GM18526 (cell line): Measurements from ENCODE around the gene LHCGR.

Experiments used
- POLR2A ChIP-seq: IDR thresholded peaks from 3 replicates; pipeline ENCODE4 v1.6.1; 2011; ENCODE audit not compliant: insufficient read length; ENCODE audit errors: extremely low read depth

Gene LHCGR

GRCh38 chr2:48693645-48694044 is 61.9 kb downstream of the LHCGR start:
- TF ChIP-seq POLR2A: no peak

DNA sequence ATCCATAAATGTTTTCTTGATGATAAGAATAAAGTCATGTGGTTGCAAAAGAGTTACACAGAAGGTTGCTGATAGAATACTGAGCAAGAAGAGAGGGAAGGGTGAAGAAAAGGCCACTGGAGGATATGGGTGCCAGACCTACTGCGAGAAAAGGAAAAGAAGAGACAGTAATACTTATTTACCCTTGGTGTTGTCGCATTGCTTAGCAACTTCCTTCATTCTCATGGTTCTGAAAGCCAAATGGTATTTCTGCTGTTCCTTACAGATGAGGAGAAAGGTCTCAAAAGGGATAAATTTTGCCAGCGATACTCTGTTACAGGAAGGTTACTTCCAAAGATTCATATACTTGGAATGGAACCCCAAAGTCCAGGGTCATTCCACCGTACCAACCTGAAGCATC is 62.5 kb downstream of the LHCGR start:
- TF ChIP-seq POLR2A: no peak

GRCh38 chr2:48691935-48692691 is 63.4 kb downstream of the LHCGR start:
- no peak for TF ChIP-seq POLR2A

DNA sequence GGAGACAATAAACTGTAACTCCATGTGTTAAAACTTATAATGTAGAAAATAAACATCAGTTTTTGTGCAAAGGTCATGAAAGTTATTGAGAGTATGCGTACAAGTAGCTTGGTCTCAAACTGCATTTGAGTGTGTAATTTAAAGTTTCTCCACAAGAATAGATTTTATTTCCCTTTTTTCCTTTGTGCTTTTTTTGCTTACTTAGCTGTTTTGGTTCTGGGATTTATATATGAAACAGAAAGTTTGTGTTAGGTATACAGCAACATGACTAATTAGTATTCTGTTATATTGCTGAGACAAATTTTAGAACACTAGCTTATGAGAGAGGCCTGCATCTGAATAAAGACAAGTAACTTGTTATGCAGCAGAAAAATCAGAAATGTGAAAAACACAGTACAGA is 70.4 kb downstream of the LHCGR start:
- no peak for TF ChIP-seq POLR2A

- TF ChIP-seq POLR2A: no peak
Measured at GRCh38 chr2:48677450-48677849, 78.1 kb downstream of the LHCGR start.

GRCh38 chr2:48674933-48675332 is 80.6 kb downstream of the LHCGR start:
- TF ChIP-seq POLR2A: no peak

GRCh38 chr2:48673581-48673980 is 81.9 kb downstream of the LHCGR start:
- no peak for TF ChIP-seq POLR2A

- no peak for TF ChIP-seq POLR2A
Measured at GRCh38 chr2:48668992-48669391, 86.5 kb downstream of the LHCGR start.

DNA sequence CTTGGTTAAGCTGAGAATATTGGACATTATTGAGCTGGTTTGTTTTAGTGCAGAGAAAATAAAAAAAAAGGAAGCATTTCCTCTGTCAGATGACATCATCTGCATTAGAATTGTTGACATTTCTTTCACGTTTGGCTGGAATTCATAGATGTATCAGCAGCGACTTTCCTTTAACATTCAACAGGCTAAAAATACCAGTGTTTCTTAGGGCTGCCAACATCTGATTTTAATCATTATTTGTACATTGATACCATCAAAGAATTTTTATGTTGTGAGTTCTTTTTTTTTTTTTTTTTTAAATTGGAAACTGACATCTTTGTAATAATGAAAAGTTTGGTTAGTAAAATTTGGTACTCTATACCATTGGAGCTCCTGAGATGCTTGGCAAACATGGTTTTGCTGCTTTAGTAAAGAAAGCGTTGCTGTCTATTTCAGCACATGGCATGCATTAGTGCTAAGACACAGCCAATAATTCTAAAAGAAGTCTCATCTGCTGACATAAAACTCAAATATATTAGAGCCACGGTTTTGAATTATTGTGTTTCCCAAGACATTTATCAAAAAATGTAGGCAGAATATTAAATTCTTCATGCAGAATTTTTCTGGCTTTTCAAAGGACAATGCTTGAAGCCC is 104.2 kb downstream of the LHCGR start:
- no peak for TF ChIP-seq POLR2A

DNA sequence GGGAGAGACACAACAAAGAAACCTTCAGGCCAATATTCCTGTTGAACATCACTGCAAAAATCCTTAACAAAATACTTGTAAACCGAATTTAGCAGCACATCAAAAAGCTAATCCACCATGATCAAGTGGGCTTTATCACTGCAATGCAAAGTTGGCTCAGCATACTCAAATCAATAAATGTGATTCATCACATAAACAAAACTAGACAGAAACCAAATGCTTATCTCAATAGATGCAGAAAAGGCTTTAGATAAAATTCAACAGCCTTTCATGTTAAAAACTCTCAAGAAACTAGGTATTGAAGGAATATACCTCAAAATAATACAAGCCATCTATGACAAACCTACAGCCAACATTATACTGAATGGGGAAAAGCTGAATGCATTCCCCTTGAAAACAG is 117.3 kb downstream of the LHCGR start:
- no peak for TF ChIP-seq POLR2A
